Measurements from ENCODE around the gene GOLGB1. TPM values are rescaled to one million over a fixed set of nuclear protein-coding genes. Genes with fewer than 3 reads are reported as not detected.

Gene GOLGB1
- total and polyA plus RNA-seq, 4 donors = 10.1 to 58.8 (median 33.0) TPM

DNA sequence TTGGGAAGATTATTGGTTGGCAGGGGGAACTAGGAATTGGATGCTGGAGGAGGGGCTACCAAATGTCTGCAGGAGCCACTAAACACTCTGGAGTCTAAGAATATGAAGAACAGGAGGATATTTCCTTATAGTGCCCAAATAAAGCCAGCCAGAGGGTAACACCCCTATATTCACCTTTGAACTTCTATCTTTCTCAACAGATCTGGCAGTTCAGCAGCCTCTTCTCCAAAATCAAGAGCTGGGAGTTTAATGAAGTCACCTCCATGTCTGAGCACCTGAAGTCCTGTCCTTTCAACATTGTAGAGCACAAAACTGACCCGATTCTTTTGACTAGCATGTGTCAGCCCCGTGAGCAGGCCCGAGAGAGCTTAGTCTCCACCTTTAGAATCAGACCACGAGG lies 123.0 kb downstream of the GOLGB1 start:
- no peak overlapping the region for H3K27ac ChIP-seq (ENCODE audit: low read depth in 1 of 2, low read length in 2 of 2)
- no peaks in the 10 kb centered on the region for H3K27me3 ChIP-seq (ENCODE audit: control insufficient read depth in 4 of 4, insufficient read depth in 4 of 4, low read length in 3 of 4)
- DNase-seq (ENCODE audit: low spot score) = no peak
- H3K9ac ChIP-seq (ENCODE audit: low read depth in 1 of 2, low read length in 2 of 2) = no peak overlapping the region
- peaks cover 0 to 3% (median 2%) of the 10 kb centered on the region in 4 donors for H3K36me3 ChIP-seq (ENCODE audit: control insufficient read depth in 4 of 4, insufficient read depth in 3 of 4, low read depth in 1 of 4, low read length in 3 of 4)
- H3K4me1 ChIP-seq (ENCODE audit: control insufficient read depth in 4 of 4, insufficient read depth in 4 of 4, low read length in 3 of 4) = peaks cover 0 to 4% (median 0%) of the 10 kb centered on the region in 4 donors
- H3K4me3 ChIP-seq (ENCODE audit: low read depth in 1 of 3, low read length in 3 of 3) = no peak overlapping the region
- WGBS = 93% methylated on average over 4 of the region's 4 CpGs
- no peak for TF ChIP-seq CTCF (IDR thresholded peaks at IDR 0.05; ENCODE audit: low read depth, low read length, missing input control)
- TF ChIP-seq RAD21 (IDR thresholded peaks at IDR 0.05) = no peak
- TF ChIP-seq, protein P1, sequence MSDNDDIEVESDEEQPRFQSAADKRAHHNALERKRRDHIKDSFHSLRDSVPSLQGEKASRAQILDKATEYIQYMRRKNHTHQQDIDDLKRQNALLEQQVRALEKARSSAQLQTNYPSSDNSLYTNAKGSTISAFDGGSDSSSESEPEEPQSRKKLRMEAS (IDR thresholded peaks at IDR 0.05) = no peak
- no peak for TF ChIP-seq EGR1 (IDR thresholded peaks at IDR 0.05; ENCODE audit: low read depth in 2 of 2)
- no peak for TF ChIP-seq TAF1 (conservative IDR thresholded peaks at IDR 0.05)
- no peak for TF ChIP-seq FOXA1 (IDR thresholded peaks at IDR 0.05)
- no peak for TF ChIP-seq JUND (IDR thresholded peaks at IDR 0.05)
- TF ChIP-seq HNF4A (conservative IDR thresholded peaks at IDR 0.05) = no peak
- no peak for TF ChIP-seq GABPA (IDR thresholded peaks at IDR 0.05 in 1 of 2, conservative IDR thresholded peaks at IDR 0.05 in 1 of 2)
- TF ChIP-seq SP1 (IDR thresholded peaks at IDR 0.05) = no peak
- no peaks in the 10 kb centered on the region for H3K9me3 ChIP-seq (ENCODE audit: control insufficient read depth in 4 of 4, low read length in 3 of 4)

GRCh38 chr3:121624147-121624899 lies 125.2 kb downstream of the GOLGB1 start:
- DNase-seq (ENCODE audit: low spot score) = no peak
- no peaks in the 10 kb centered on the region for H3K36me3 ChIP-seq (ENCODE audit: control insufficient read depth in 4 of 4, insufficient read depth in 3 of 4, low read depth in 1 of 4, low read length in 3 of 4)
- H3K9me3 ChIP-seq (ENCODE audit: control insufficient read depth in 4 of 4, low read length in 3 of 4) = no peaks in the 10 kb centered on the region
- no peak overlapping the region for H3K4me3 ChIP-seq (ENCODE audit: low read depth in 1 of 3, low read length in 3 of 3)
- no peak overlapping the region for H3K27ac ChIP-seq (ENCODE audit: low read depth in 1 of 2, low read length in 2 of 2)
- peaks cover 0 to 4% (median 0%) of the 10 kb centered on the region in 4 donors for H3K4me1 ChIP-seq (ENCODE audit: control insufficient read depth in 4 of 4, insufficient read depth in 4 of 4, low read length in 3 of 4)
- no peak for TF ChIP-seq SP1 (IDR thresholded peaks at IDR 0.05)
- TF ChIP-seq EGR1 (IDR thresholded peaks at IDR 0.05; ENCODE audit: low read depth in 2 of 2) = no peak
- no peak for TF ChIP-seq JUND (IDR thresholded peaks at IDR 0.05)
- no peak for TF ChIP-seq HNF4A (conservative IDR thresholded peaks at IDR 0.05)
- TF ChIP-seq, protein P1 (IDR thresholded peaks at IDR 0.05) = no peak
- TF ChIP-seq GABPA (IDR thresholded peaks at IDR 0.05 in 1 of 2, conservative IDR thresholded peaks at IDR 0.05 in 1 of 2) = no peak
- TF ChIP-seq NR2F2 (IDR thresholded peaks at IDR 0.05) = no peak
- TF ChIP-seq, protein P2, sequence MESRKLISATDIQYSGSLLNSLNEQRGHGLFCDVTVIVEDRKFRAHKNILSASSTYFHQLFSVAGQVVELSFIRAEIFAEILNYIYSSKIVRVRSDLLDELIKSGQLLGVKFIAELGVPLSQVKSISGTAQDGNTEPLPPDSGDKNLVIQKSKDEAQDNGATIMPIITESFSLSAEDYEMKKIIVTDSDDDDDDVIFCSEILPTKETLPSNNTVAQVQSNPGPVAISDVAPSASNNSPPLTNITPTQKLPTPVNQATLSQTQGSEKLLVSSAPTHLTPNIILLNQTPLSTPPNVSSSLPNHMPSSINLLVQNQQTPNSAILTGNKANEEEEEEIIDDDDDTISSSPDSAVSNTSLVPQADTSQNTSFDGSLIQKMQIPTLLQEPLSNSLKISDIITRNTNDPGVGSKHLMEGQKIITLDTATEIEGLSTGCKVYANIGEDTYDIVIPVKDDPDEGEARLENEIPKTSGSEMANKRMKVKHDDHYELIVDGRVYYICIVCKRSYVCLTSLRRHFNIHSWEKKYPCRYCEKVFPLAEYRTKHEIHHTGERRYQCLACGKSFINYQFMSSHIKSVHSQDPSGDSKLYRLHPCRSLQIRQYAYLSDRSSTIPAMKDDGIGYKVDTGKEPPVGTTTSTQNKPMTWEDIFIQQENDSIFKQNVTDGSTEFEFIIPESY (IDR thresholded peaks at IDR 0.05) = no peak
- no peak for TF ChIP-seq RXRA (IDR thresholded peaks at IDR 0.05)
- no peaks in the 10 kb centered on the region for H3K27me3 ChIP-seq (ENCODE audit: control insufficient read depth in 4 of 4, insufficient read depth in 4 of 4, low read length in 3 of 4)
- H3K9ac ChIP-seq (ENCODE audit: low read depth in 1 of 2, low read length in 2 of 2) = no peak overlapping the region
- 85% methylated on average over 14 of the region's 14 CpGs for whole genome bisulfite sequencing
